GM21390 (cell line): ENCODE data around the gene KNDC1.
"Not testable (repeated sequence)": the region's sequence is repeated elsewhere in the genome, so short reads cannot be mapped to it uniquely, and the experiment has no call there.

Source experiments
- ATAC-seq: cut with Tn5 transposase; IDR thresholded peaks from one replicate; pipeline ENCODE4 v1.9.1; 2021; ENCODE audit not compliant: unreplicated experiment

Gene KNDC1

DNA sequence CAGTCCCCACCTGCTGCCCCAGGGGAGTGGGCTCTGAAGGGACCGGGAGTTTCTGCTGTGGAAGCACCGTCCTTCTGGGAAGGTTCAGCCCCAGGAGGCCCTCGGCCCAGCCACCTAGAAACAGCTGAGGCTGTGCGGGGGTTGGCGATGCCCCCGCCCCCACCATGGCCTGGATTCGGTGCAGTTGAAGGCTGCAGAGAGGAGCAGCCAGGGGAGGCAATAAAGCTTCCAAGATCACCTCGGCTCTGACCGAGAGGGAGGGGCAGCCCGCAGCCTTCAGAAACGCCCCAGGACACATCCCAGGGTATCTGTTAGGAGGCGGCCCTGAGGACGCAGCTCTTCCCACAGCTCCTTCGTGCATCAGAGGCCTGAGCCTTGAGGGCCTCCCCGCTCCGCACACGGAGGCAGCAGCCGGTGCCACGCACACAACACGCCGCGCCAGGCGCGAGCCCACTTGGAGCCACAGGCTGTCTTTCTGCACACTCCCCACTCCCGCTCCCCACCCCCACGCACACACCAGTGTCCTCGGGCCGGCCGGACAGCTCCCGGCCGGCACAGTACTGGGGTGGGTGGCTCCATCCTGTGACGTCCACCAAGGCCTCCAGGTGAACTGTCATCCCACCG lies 1.6 kb downstream of the KNDC1 start:
- no peak for ATAC-seq

DNA sequence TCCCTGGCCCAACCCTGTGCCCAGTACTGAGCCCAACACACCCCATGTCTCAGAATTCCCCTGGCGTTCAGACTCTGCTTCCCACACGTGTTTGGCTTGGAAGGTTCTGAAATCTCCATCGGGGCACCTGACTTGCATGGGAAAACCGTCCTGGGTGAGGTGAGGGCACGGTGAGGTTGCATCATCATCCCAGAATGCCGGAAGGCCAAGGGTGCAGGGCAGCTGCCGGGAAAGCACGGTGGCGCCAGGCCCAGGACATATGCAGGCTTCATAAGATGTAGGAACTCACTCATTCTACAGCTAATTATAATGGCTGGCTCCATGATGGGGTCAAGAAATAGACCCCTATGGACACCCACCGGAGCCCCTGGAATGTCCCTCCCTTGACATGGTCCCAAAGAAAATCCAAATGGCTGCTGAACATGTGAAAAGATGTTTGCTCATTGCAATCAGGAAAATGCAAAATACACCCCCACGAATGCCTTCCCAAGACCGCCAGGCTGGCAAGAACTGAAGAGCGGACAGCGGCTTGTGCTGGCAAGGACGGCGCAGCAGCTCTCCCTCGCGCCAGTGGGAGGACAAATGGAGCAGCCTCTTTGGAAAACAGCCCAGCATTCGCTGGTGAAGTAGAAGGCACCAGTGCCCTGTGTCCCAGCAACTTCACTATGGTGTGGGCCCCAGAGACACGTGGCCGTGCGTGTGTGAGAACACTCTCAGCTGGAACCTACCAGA lies 2.3 kb downstream of the KNDC1 start:
- no peak for ATAC-seq

DNA sequence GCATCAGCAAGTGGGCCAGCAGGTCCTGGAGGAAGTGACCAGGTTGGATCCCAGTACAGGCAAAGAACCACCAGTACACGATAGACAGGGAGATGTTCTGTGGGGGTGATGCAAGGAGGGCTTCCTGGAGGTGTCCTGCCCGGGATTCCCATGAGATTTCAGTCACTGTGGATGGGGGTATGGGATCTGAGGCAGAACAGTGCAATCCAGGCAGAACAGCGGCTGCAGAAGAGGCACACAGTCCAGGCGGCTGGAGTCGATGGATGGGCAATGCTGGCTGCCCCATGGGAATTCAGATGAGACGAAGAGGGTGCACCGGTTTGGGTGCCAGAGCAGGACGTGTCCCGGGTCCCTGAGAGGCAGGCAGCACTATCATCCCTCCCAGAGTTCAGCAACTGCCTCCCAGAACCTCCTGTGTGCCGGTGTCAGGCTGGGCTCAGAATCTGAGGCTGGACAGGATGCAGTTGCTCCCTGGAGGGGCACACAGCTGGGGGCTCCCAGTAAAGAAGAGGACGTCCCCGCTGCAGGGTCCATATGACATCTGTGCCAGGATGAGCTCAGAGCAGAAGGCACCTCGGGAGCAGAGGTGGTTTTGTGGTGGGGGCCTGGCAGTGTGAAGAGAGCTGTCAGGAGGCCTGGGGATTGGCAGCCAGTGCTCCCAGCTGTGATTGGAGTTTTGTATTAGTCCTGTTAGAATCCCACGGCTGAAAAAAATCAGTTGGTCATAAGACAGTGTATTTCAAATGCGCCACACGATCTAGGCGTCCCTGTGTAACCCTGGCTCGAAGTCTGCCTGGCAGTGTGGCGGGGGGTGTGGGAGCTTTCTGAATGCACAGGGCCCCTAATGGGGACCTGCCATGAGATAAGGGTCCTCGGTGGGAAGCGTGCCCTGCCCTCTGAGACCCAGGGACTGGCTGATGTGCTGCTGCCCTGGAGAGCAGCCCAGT lies 3.2 kb downstream of the KNDC1 start:
- ATAC-seq: no peak

GRCh38 chr10:133163889-133164815 lies 4.1 kb downstream of the KNDC1 start:
- ATAC-seq: no peak

- no peak for ATAC-seq
Observed at GRCh38 chr10:133164816-133165555, 5.0 kb downstream of the KNDC1 start.

GRCh38 chr10:133165556-133166503 lies 5.8 kb downstream of the KNDC1 start:
- ATAC-seq: no peak

DNA sequence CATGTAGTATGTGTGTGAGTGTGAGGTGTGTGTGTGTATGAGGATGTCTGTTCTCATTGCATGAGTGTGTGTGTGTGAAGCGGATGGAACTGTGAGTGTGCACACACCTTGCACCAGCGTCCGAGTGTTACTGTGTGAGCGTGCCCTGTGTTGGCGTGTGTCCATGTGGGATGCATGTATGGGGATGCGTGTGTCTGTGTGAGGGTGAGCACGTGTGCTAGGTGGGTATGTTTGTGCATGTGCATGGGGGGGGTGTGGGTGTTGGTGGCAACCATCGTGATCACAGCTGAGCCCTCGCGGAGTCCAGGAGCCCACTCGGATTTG lies 6.4 kb downstream of the KNDC1 start:
- no peak for ATAC-seq

- no peak for ATAC-seq
Observed at GRCh38 chr10:133166828-133167692, 7.0 kb downstream of the KNDC1 start.

- no peak for ATAC-seq
Observed at GRCh38 chr10:133167693-133168616, 7.9 kb downstream of the KNDC1 start.

- ATAC-seq: no peak
Observed at GRCh38 chr10:133168617-133169031, 8.6 kb downstream of the KNDC1 start.

- ATAC-seq: no peak
Observed at GRCh38 chr10:133169173-133169947, 9.3 kb downstream of the KNDC1 start.

DNA sequence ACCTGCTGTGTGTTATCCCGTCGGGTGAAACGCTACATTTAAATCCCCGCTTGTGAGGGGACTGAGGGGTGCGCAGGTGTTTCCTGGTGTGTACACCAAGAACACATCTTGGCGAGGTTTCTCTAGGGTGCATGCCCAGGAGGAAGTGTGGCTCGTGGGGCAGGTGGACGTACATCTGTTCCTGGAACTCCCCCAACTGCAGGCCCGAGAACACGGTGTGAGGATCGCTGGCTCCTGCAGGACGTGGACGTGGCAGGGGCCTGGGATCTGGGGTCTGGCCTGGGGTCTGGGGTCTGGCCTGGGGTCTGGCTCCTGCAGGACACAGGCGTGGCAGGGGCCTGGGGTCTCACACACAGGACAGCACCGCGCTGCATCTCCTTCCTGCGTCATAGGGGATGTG lies 10.1 kb downstream of the KNDC1 start:
- no peak for ATAC-seq

- ATAC-seq: no peak
Observed at GRCh38 chr10:133173860-133174640, 14.0 kb downstream of the KNDC1 start.

GRCh38 chr10:133174689-133175263 lies 14.8 kb downstream of the KNDC1 start:
- ATAC-seq: no peak

- ATAC-seq: not testable (repeated sequence)
Observed at GRCh38 chr10:133175624-133176023, 15.6 kb downstream of the KNDC1 start.
